Measurements from ENCODE around the gene FALEC.
A peak's percentile ranks its signal among the peaks of the same experiment; 100 is the strongest.
"Not testable (repeated sequence)": the region's sequence is repeated elsewhere in the genome, so short reads cannot be mapped to it uniquely, and the experiment has no call there.

FALEC gene

GRCh38 chr1:150558761-150559655 lies 43.5 kb downstream of the FALEC start:
- no peak for DNase-seq (ENCODE audit: low read depth)

- no peak for DNase-seq (ENCODE audit: low read depth)
These were observed 44.1 kb downstream of the FALEC start for GRCh38 chr1:150559656-150560010.

- no peak for DNase-seq (ENCODE audit: low read depth)
These were observed 44.5 kb downstream of the FALEC start for GRCh38 chr1:150560011-150560438.

GRCh38 chr1:150560576-150561253 lies 45.2 kb downstream of the FALEC start:
- DNase-seq (ENCODE audit: low read depth): peak; percentile 48

GRCh38 chr1:150561254-150561973 lies 45.9 kb downstream of the FALEC start:
- DNase-seq (ENCODE audit: low read depth): no peak

- peak; percentile 67 for DNase-seq (ENCODE audit: low read depth)
These were observed 46.5 kb downstream of the FALEC start for GRCh38 chr1:150561974-150562445.

GRCh38 chr1:150562446-150563339 lies 47.1 kb downstream of the FALEC start:
- DNase-seq (ENCODE audit: low read depth): peak; percentile 67

- peak; percentile 50 for DNase-seq (ENCODE audit: low read depth)
These were observed 47.9 kb downstream of the FALEC start for GRCh38 chr1:150563340-150564038.

- no peak for DNase-seq (ENCODE audit: low read depth)
These were observed 48.8 kb downstream of the FALEC start for GRCh38 chr1:150564051-150564991.

- not testable (repeated sequence) for DNase-seq (ENCODE audit: low read depth)
These were observed 49.9 kb downstream of the FALEC start for GRCh38 chr1:150565240-150565991.

GRCh38 chr1:150566589-150567340 lies 51.2 kb downstream of the FALEC start:
- no peak for DNase-seq (ENCODE audit: low read depth)

GRCh38 chr1:150567341-150567716 lies 51.8 kb downstream of the FALEC start:
- no peak for DNase-seq (ENCODE audit: low read depth)

GRCh38 chr1:150567717-150568593 lies 52.4 kb downstream of the FALEC start:
- no peak for DNase-seq (ENCODE audit: low read depth)

GRCh38 chr1:150568594-150568966 lies 53.0 kb downstream of the FALEC start:
- DNase-seq (ENCODE audit: low read depth): no peak

- DNase-seq (ENCODE audit: low read depth): no peak
These were observed 57.5 kb downstream of the FALEC start for GRCh38 chr1:150572918-150573647.

GRCh38 chr1:150573648-150574071 lies 58.1 kb downstream of the FALEC start:
- not testable (repeated sequence) for DNase-seq (ENCODE audit: low read depth)

Measured in T-helper 22 cell (primary cell).